Measurements from ENCODE around the gene BRPF1.

DNA sequence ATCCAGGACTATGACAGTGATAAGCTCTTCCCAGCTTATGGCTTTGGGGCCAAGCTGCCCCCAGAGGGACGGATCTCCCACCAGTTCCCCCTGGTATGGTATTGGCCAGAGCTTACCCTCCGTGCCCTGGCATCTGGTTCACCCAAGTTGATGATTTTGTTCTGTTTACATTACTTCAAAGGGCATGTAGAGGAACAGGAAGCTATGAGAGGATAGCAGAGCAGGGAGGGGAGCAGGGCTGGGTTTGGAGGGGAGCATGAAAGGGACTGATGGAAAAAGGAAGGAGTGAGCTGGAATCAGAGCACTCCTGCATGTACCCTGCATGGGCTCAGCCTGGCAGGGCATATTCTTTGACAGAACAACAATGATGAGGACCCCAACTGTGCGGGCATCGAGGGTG, 13.4 kb upstream of the BRPF1 start:
- TF ChIP-seq, protein P1, sequence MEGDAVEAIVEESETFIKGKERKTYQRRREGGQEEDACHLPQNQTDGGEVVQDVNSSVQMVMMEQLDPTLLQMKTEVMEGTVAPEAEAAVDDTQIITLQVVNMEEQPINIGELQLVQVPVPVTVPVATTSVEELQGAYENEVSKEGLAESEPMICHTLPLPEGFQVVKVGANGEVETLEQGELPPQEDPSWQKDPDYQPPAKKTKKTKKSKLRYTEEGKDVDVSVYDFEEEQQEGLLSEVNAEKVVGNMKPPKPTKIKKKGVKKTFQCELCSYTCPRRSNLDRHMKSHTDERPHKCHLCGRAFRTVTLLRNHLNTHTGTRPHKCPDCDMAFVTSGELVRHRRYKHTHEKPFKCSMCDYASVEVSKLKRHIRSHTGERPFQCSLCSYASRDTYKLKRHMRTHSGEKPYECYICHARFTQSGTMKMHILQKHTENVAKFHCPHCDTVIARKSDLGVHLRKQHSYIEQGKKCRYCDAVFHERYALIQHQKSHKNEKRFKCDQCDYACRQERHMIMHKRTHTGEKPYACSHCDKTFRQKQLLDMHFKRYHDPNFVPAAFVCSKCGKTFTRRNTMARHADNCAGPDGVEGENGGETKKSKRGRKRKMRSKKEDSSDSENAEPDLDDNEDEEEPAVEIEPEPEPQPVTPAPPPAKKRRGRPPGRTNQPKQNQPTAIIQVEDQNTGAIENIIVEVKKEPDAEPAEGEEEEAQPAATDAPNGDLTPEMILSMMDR (conservative IDR thresholded peaks at IDR 0.05; ENCODE audit: low read length): no peak
- no peak for TF ChIP-seq EZH2phosphoT487 (IDR thresholded peaks at IDR 0.05; ENCODE audit: borderline replicate concordance, low read depth, low read length)
